SK-N-SH (cell line): ENCODE data around the gene KIAA1549. TPM values are rescaled to one million over a fixed set of nuclear protein-coding genes. Genes with fewer than 3 reads are reported as not detected.

ENCODE experiments used
- CTCF ChIA-PET: fragments of 300-600, 350-600 bp; formaldehyde crosslinking; extraction: SDS; loops from one replicate; lab custom pipeline; 2021; lab: Yijun Ruan, JAX
- POLR2A ChIA-PET: fragments of 350-600 bp; sonication (Branson Sonifier 250); formaldehyde crosslinking; extraction: SDS; loops from one replicate; lab custom pipeline; 2020; ENCODE audit warnings: antibody characterized with exemption, inconsistent platforms; lab: Yijun Ruan, JAX
- DNase-seq: peaks from one replicate; pipeline ENCODE4 v3.0.0; 2012
- H2AFZ ChIP-seq: fragments of 200-600 bp; sonication (generic); 2 replicates; pipeline ENCODE4 v1.8.1; 2016; ENCODE audit warnings: antibody characterized with exemption, mild to moderate bottlenecking, low read depth
- H3F3A ChIP-seq: fragments of 200-600 bp; sonication (generic); replicated peaks from 2 replicates; pipeline ENCODE3; 2016; ENCODE audit warnings: antibody characterized with exemption, mild to moderate bottlenecking; ENCODE audit not compliant: insufficient read depth
- H3K27ac ChIP-seq, 2 experiments: fragments of 200-500 bp in 1 of 2; fragments of 200-600 bp in 1 of 2; sonication (Bioruptor generic) in 1 of 2; sonication (generic), shearing (Covaris generic) in 1 of 2; 2 replicates each; pipeline versions ENCODE4 v1.5.1 to v1.6.1; 2014 to 2016; ENCODE audit warnings: low read depth in 2 of 2, inconsistent platforms in 1 of 2, low read length in 1 of 2, mild to moderate bottlenecking in 1 of 2, mixed read lengths in 1 of 2
- H3K27me3 ChIP-seq: fragments of 200-600 bp; sonication (generic), shearing (Covaris generic); 2 replicates; pipeline ENCODE4 v1.6.1; 2016; ENCODE audit warnings: mixed run types; ENCODE audit not compliant: insufficient read depth
- H3K36me3 ChIP-seq, 2 experiments: fragments of 200-500 bp in 1 of 2; fragments of 200-600 bp in 1 of 2; sonication (Bioruptor generic) in 1 of 2; sonication (generic) in 1 of 2; replicated peaks in 1 of 2; 2 replicates each; pipeline versions ENCODE3 to v1.5.1; 2014 to 2016; ENCODE audit warnings: low read length in 1 of 2, mild to moderate bottlenecking in 1 of 2; ENCODE audit not compliant: insufficient read depth in 2 of 2, control insufficient read depth in 1 of 2
- H3K4me1 ChIP-seq, 2 experiments: fragments of 200-500 bp in 1 of 2; fragments of 200-600 bp in 1 of 2; sonication (Bioruptor generic) in 1 of 2; sonication (generic), shearing (Covaris generic) in 1 of 2; 2 replicates each; pipeline versions ENCODE4 v1.5.1 to v1.6.1; 2014 to 2016; ENCODE audit warnings: low read depth in 1 of 2, low read length in 1 of 2, mixed run types in 1 of 2; ENCODE audit not compliant: insufficient read depth in 2 of 2, control insufficient read depth in 1 of 2
- H3K4me2 ChIP-seq: fragments of 200-600 bp; sonication (generic), shearing (Covaris generic); 2 replicates; pipeline ENCODE4 v1.6.1; 2017; ENCODE audit warnings: mixed run types
- H3K4me3 ChIP-seq, 2 experiments: fragments of 200-500 bp in 1 of 2; fragments of 200-600 bp in 1 of 2; sonication (Bioruptor generic) in 1 of 2; sonication (generic), shearing (Covaris generic) in 1 of 2; 2 replicates each; pipeline versions ENCODE4 v1.5.1 to v1.8.1; 2014 to 2016; ENCODE audit warnings: low read depth in 2 of 2, inconsistent platforms in 1 of 2, low read length in 1 of 2, mild to moderate bottlenecking in 1 of 2, mixed read lengths in 1 of 2, moderate library complexity in 1 of 2
- H3K79me2 ChIP-seq: fragments of 200-600 bp; sonication (generic); 2 replicates; pipeline ENCODE4 v1.8.1; 2017; ENCODE audit warnings: mild to moderate bottlenecking; ENCODE audit not compliant: insufficient read depth
- H3K9ac ChIP-seq: fragments of 200-600 bp; sonication (generic); 2 replicates; pipeline ENCODE4 v1.6.1; 2017; ENCODE audit warnings: mixed run types
- H3K9me2 ChIP-seq: fragments of 200-600 bp; sonication (generic); 2 replicates; pipeline ENCODE4 v1.6.1; 2017; ENCODE audit warnings: mixed run types
- H3K9me3 ChIP-seq: fragments of 200-600 bp; sonication (generic); 2 replicates; pipeline ENCODE4 v1.6.1; 2017; ENCODE audit warnings: mixed run types, mild to moderate bottlenecking, moderate library complexity
- H4K20me1 ChIP-seq: fragments of 200-600 bp; sonication (generic); 2 replicates; pipeline ENCODE4 v1.6.1; 2017; ENCODE audit warnings: mild to moderate bottlenecking, mixed run types; ENCODE audit not compliant: insufficient read depth
- CTCF ChIP-seq: fragments of 200-600 bp; sonication (generic); IDR thresholded peaks from 2 replicates; pipeline ENCODE4 v1.6.1; 2017; ENCODE audit warnings: antibody characterized with exemption, mild to moderate bottlenecking, moderate library complexity
- GABPA ChIP-seq: IDR thresholded peaks from 2 replicates; pipeline ENCODE4 v1.4.0; 2012; ENCODE audit warnings: low read depth, mild to moderate bottlenecking
- GATA2 ChIP-seq: sonication (generic); formaldehyde crosslinking; IDR thresholded peaks from 2 replicates; pipeline ENCODE4 v1.5.0; 2020; ENCODE audit warnings: mild to moderate bottlenecking, missing genetic modification reagents
- JUND ChIP-seq: IDR thresholded peaks from 2 replicates; pipeline ENCODE4 v1.4.0; 2012
- MEF2A ChIP-seq: IDR thresholded peaks from 2 replicates; pipeline ENCODE4 v1.4.0; 2012; ENCODE audit warnings: low read depth, borderline replicate concordance
- MXI1 ChIP-seq: IDR thresholded peaks from 2 replicates; pipeline ENCODE4 v1.6.1; 2012; ENCODE audit warnings: mild to moderate bottlenecking, low read depth, low read length, improper control_type of control experiment
- NFIC ChIP-seq: IDR thresholded peaks from 2 replicates; pipeline ENCODE4 v1.4.0; 2012; ENCODE audit warnings: borderline replicate concordance
- NRF1 ChIP-seq: IDR thresholded peaks from 2 replicates; pipeline ENCODE4 v1.6.1; 2012; ENCODE audit warnings: low read depth, mild to moderate bottlenecking, low read length
- RCOR1 ChIP-seq: fragments of 150-350 bp; IDR thresholded peaks from 2 replicates; pipeline ENCODE4 v1.6.1; 2017; ENCODE audit warnings: antibody characterized with exemption, low read length
- SIN3A ChIP-seq: IDR thresholded peaks from 2 replicates; pipeline ENCODE4 v1.6.1; 2012; ENCODE audit warnings: low read depth, mild to moderate bottlenecking, low read length, moderate library complexity, borderline replicate concordance
- TAF1 ChIP-seq: IDR thresholded peaks from 2 replicates; pipeline ENCODE4 v1.6.1; 2012; ENCODE audit warnings: low read depth, mild to moderate bottlenecking, low read length, moderate library complexity, borderline replicate concordance
- USF1 ChIP-seq: IDR thresholded peaks from 2 replicates; pipeline ENCODE4 v1.4.0; 2012; ENCODE audit warnings: low read depth, borderline replicate concordance
- WGBS: methylation state at CpG from one replicate; pipeline ENCODE4 v1.1.6; 2017; ENCODE audit warnings: low lambda C conversion rate; 5-methylcytosine and 5-hydroxymethylcytosine counted together
- polyA plus RNA-seq, 3 experiments: library from polyadenylated mRNA; depleted of rRNA; stranded (reverse); fragments of >200 nt; gene quantifications; 2 replicates each; pipeline ENCODE4 v1.2.3, GENCODE V29; 2012
- small RNA-seq, 7 experiments: library from RNA; depleted of rRNA; stranded (forward); fragments of <200 nt; gene quantifications; one replicate each; pipeline ENCODE3, GENCODE V24; 2012

The KIAA1549 gene
- polyA plus RNA-seq, 1 of the 3 experiments (the other 2 are of a cell fraction), result 3.6 TPM

GRCh38 chr7:138785587-138786437 lies 195.4 kb downstream of the KIAA1549 start:
- DNase-seq, result no peak
- Histone ChIP-seq H3K9me3 (0 out of 2 replicates have a peak, but pooled peaks cover 3% of the 10 kb centered on the region), H3K9ac (no peak overlapping the region), H4K20me1 (no peaks in the 10 kb centered on the region), H3K79me2 (no peaks in the 10 kb centered on the region), H3F3A (no peaks in the 10 kb centered on the region), H3K27me3 (no peaks in the 10 kb centered on the region), H3K36me3 (no peaks in the 10 kb centered on the region), H3K4me2 (peak overlapping the region; percentile 7; the same call in 1 of the 2 replicates), H3K4me3 (no peak overlapping the region; a peak in 1 of 4 replicates), H3K4me1 (no peaks in the 10 kb centered on the region), H3K27ac (no peak overlapping the region), H3K9me2 (no peaks in the 10 kb centered on the region), H2AFZ (no peak overlapping the region)
- POLR2A ChIA-PET, result no interaction called here
- WGBS, result 17% methylated on average over 10 of the region's 10 CpGs
- no peak for TF ChIP-seq RCOR1
- TF ChIP-seq CTCF, result no peak; the same call in 1 of the 2 replicates
- no peak for TF ChIP-seq GABPA
- no peak for TF ChIP-seq GATA2 (CRISPR knock-in tag)
- CTCF ChIA-PET, result no interaction called here

GRCh38 chr7:138784692-138785091 lies 196.5 kb downstream of the KIAA1549 start:
- H3K9me3 ChIP-seq, result 0 out of 2 replicates have a peak, but pooled peaks cover 3% of the 10 kb centered on the region
- H3K9ac ChIP-seq, result no peak overlapping the region
- H3K4me1 ChIP-seq, result no peaks in the 10 kb centered on the region
- H2AFZ ChIP-seq, result no peak overlapping the region
- H3F3A ChIP-seq, result no peaks in the 10 kb centered on the region
- ChIA-PET POLR2A (no interaction called here), CTCF (no interaction called here)
- DNase-seq, result no peak
- H3K4me3 ChIP-seq, result no peak overlapping the region
- H3K79me2 ChIP-seq, result no peaks in the 10 kb centered on the region
- no peaks in the 10 kb centered on the region for H3K27me3 ChIP-seq
- H3K36me3 ChIP-seq, result no peaks in the 10 kb centered on the region
- no peak overlapping the region for H3K4me2 ChIP-seq
- TF ChIP-seq GATA2 (CRISPR knock-in tag) (no peak), SIN3A (no peak), MEF2A (no peak), TAF1 (no peak), NRF1 (no peak), JUND (no peak), NFIC (no peak), MXI1 (no peak), USF1 (no peak)
- no peak overlapping the region for H3K27ac ChIP-seq
- no peaks in the 10 kb centered on the region for H3K9me2 ChIP-seq
- WGBS, result 50% methylated on average over 4 of the region's 4 CpGs
- no peaks in the 10 kb centered on the region for H4K20me1 ChIP-seq

Small RNA genes lying within 50 kb of the gene (small RNA-seq; reads per million reads assigned to genes)
- gene RNU6-1272P, result 0 reads per million in 7 experiments

Other genes with a start within 250 kb of the KIAA1549 start
- gene TMEM213, start 183.4 kb downstream of the KIAA1549 start, polyA plus RNA-seq (2012; rRNA removed), result not detected in 2 replicates
- gene ATP6V0A4, start 183.2 kb downstream of the KIAA1549 start, polyA plus RNA-seq (2012; rRNA removed), result not detected in 2 replicates
- 9.7 and 14.5 TPM in 2 replicates for gene ZC3HAV1L, start 54.7 kb upstream of the KIAA1549 start, polyA plus RNA-seq (2012; rRNA removed)
- gene ZC3HAV1, start 128.3 kb upstream of the KIAA1549 start, polyA plus RNA-seq (2012; rRNA removed), result 11.2 and 12.4 TPM in 2 replicates
- 2.0 and 2.9 TPM in 2 replicates for gene UBN2, start 249.8 kb upstream of the KIAA1549 start, polyA plus RNA-seq (2012; rRNA removed)